Lower leg skin (tissue), 4 donors: Measurements from ENCODE around the gene BID. TPM values are rescaled to one million over a fixed set of nuclear protein-coding genes. Genes with fewer than 3 reads are reported as not detected.

Experiments used
- DNase-seq, 2 donors: peaks; one replicate each; pipeline ENCODE4 v3.0.0-alpha.2; 2019; ENCODE audit warnings: low spot score in 2 of 2
- H3K4me3 ChIP-seq: fragments of 200-600 bp; sonication (generic); 2 replicates; pipeline ENCODE4 v1.5.1; 2017; ENCODE audit warnings: mild to moderate bottlenecking, low read depth; ENCODE audit not compliant: poor library complexity, severe bottlenecking
- POLR2A ChIP-seq, 2 donors: fragments of 450-650 bp; IDR thresholded peaks; one replicate each; pipeline ENCODE4 v1.6.1; 2016 to 2017; ENCODE audit warnings: antibody characterized with exemption in 2 of 2, mild to moderate bottlenecking in 1 of 2, moderate library complexity in 1 of 2
- WGBS, 2 donors: methylation state at CpG; one replicate each; pipeline ENCODE4 v1.1.5; 2018; 5-methylcytosine and 5-hydroxymethylcytosine counted together
- intact Hi-C: fragments of 100-400 bp; cut with DNase I; formaldehyde crosslinking; loops from one replicate; pipeline ENCODE4 v1.15.0; 2023; ENCODE audit warnings: low total_unique reads
- total RNA-seq, 4 donors: library from RNA; depleted of rRNA; stranded (reverse); fragments of >200 nt; gene quantifications; one replicate each; pipeline ENCODE4 v1.1.0, GENCODE V29; 2016
- TF ChIP-seq, protein P1 (sequence below), 3 donors: fragments of 450-650 bp; IDR thresholded peaks; one replicate each; pipeline ENCODE4 v1.5.1; 2016; ENCODE audit warnings: antibody characterized with exemption in 3 of 3, mild to moderate bottlenecking in 3 of 3, moderate library complexity in 2 of 3

Gene BID
- total RNA-seq, 4 donors from 2014 or later, result 5.4 to 22.6 (median 15.2) TPM

DNA sequence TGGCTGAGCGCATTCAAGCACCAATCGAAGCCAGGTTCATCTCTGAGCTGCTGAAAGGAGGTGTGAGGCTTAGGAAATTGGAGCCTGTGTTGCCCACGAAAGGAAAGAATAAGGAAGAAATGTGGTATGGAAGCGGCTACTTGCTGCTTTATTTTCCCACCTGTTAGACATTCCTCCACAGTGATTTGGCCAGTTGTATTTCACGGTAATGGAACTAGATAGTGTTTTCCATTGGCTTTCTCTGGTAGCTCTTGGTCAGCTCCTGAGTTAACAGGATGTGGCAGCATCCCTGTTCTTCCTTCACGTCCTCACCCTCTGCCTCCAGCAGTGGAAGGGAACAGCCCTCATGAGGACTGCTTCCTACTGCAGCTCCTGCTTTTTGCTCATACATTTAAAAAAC is 44.7 kb downstream of the BID start:
- TF ChIP-seq, protein P1, sequence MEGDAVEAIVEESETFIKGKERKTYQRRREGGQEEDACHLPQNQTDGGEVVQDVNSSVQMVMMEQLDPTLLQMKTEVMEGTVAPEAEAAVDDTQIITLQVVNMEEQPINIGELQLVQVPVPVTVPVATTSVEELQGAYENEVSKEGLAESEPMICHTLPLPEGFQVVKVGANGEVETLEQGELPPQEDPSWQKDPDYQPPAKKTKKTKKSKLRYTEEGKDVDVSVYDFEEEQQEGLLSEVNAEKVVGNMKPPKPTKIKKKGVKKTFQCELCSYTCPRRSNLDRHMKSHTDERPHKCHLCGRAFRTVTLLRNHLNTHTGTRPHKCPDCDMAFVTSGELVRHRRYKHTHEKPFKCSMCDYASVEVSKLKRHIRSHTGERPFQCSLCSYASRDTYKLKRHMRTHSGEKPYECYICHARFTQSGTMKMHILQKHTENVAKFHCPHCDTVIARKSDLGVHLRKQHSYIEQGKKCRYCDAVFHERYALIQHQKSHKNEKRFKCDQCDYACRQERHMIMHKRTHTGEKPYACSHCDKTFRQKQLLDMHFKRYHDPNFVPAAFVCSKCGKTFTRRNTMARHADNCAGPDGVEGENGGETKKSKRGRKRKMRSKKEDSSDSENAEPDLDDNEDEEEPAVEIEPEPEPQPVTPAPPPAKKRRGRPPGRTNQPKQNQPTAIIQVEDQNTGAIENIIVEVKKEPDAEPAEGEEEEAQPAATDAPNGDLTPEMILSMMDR (IDR thresholded peaks at IDR 0.05), result no peak
- TF ChIP-seq POLR2A (IDR thresholded peaks at IDR 0.05), result no peak
- H3K4me3 ChIP-seq, result no peak overlapping the region
- intact Hi-C loops, result no loop called here
- DNase-seq, result peak in 1 of 2 donors; percentile 12
- 86 to 87% methylated on average over 6 of the region's 6 CpGs for WGBS, 2 donors

DNA sequence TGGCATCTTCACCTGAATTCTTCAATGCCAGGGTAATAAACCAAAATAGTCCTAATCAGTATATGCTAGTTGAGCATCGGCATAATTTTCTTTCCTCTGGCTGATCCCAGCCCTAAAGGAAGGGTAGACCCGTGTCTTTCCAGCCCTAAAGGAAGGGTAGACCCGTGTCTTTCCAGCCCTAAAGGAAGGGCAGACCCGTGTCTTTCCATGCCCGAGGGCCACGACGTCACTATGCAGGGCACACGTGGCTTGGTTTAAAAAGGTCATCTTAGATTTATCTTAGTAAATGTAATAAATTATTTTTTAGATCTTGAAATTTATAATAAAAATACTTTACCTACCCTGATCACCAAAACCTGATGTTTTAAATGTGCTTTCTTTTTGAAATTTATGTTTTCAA is 45.5 kb downstream of the BID start:
- intact Hi-C loops, result no loop called here
- peak in 1 of 2 donors; percentile 54 for DNase-seq
- WGBS, 2 donors, result 86% methylated on average over 8 of the region's 8 CpGs
- TF ChIP-seq, protein P1 (IDR thresholded peaks at IDR 0.05), result no peak
- no peak for TF ChIP-seq POLR2A (IDR thresholded peaks at IDR 0.05)
- H3K4me3 ChIP-seq, result no peak overlapping the region

DNA sequence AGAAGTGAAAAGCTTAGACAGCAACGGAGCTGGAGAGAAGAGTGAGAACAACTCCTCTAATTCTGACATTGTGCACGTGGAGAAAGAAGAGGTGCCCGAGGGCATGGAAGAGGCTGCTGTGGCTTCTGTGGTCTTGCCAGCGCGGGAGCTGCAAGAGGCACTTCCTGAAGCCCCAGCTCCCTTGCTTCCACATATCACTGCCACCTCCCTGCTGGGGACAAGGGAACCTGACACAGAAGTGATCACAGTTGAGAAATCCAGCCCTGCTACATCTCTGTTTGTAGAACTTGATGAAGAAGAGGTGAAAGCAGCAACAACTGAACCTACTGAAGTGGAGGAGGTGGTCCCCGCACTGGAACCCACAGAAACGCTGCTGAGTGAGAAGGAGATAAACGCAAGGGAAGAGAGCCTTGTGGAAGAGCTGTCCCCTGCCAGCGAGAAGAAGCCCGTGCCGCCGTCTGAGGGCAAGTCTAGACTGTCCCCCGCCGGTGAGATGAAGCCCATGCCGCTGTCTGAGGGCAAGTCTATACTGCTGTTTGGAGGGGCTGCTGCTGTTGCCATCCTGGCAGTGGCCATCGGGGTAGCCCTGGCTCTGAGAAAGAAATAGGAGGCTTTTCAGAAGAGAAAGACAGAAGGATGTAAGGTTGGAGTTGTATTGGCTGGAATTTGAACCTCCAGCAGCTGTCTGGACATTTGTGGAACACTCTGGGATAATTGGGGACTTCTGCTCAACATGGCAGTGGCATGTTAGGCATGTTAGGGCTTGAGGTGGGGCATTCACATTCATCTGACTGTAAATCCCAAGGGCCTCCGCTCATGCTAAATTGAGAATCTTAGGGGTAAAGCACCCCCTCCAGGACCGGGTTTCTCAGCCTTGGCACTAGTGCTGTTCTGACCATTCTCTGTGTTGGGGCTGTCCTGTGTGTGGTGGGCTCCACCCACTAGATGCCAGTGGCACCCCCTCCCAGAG is 47.1 kb downstream of the BID start:
- DNase-seq, result peak in 1 of 2 donors; percentile 56
- TF ChIP-seq POLR2A (IDR thresholded peaks at IDR 0.05), result no peak
- TF ChIP-seq, protein P1 (IDR thresholded peaks at IDR 0.05), result no peak
- H3K4me3 ChIP-seq, result no peak overlapping the region
- 76 to 88% methylated on average over 18 of the region's 18 CpGs for WGBS, 2 donors
- intact Hi-C loops, result no loop called here

DNA sequence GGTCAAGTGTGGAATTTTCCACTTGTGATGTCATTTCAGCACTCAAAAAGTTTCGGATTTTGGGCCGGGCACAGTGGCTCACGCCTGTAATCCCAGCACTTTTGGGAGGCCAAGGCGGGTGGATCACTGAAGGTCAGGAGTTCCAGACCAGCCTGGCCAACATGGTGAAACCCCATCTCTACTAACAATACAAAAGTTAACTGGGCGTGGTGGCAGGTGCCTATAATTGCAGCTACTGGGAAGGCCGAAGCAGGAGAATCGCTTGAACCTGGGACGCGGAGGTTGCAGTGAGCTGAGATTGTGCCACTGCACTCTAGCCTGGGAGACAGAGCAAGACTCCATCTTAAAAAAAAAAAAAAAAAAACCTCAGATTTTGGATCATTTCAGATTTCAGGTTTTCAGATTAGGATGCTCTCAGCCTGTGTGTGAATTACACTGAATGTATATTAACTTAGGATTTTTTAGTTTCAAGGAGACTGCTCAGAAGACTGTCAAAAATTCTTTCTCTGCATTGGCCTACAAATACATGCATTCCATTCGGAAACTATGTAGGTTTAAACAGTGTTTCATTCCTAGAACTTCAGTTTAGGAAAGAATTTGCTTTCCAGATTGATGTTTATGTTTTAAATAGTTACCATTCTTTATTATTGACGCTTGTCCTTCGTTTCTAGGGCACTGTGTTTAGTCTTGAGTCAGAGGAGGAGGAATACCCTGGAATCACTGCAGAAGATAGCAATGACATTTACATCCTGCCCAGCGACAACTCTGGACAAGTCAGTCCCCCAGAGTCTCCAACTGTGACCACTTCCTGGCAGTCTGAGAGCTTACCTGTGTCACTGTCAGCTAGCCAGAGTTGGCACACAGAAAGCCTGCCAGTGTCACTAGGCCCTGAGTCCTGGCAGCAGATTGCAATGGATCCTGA is 48.0 kb downstream of the BID start:
- H3K4me3 ChIP-seq, result no peak overlapping the region
- DNase-seq, result peak in 1 of 2 donors; percentile 72
- intact Hi-C loops, result no loop called here
- TF ChIP-seq POLR2A (IDR thresholded peaks at IDR 0.05), result no peak
- TF ChIP-seq, protein P1 (IDR thresholded peaks at IDR 0.05), result no peak
- WGBS, 2 donors, result 85 to 86% methylated on average over 13 of the region's 13 CpGs

DNA sequence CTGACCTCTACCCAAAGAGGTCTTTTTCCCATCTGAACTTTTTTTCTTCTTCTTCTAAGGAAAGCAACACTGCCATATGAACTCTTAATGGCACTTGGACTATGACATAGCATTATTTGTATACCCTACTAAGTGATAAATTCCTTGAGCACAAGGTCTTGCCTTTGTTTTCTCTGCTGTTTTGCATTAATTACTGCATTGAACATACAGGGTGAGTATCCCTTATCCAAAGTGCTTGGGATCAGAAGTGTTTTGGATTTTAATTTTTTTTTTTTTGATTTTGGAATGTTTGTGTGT is 48.8 kb downstream of the BID start:
- intact Hi-C loops, result no loop called here
- TF ChIP-seq, protein P1 (IDR thresholded peaks at IDR 0.05), result no peak
- TF ChIP-seq POLR2A (IDR thresholded peaks at IDR 0.05), result no peak
- no peak for DNase-seq
- no peak overlapping the region for H3K4me3 ChIP-seq
